Subcutaneous adipose tissue (tissue), 4 donors: Measurements from ENCODE around the gene MEMO1. TPM values are rescaled to one million over a fixed set of nuclear protein-coding genes. Genes with fewer than 3 reads are reported as not detected.

ENCODE experiments used
- total RNA-seq, 4 donors: library from RNA; depleted of rRNA; stranded (reverse); fragments of >200 nt; gene quantifications; one replicate each; pipeline ENCODE4 v1.1.0, GENCODE V29; 2016
- TF ChIP-seq, protein P1 (sequence below): fragments of 450-650 bp; IDR thresholded peaks from one replicate; pipeline ENCODE4 v1.5.1; 2016; ENCODE audit warnings: low read depth, mild to moderate bottlenecking, control low read depth, antibody characterized with exemption, moderate library complexity

MEMO1 gene
- total RNA-seq, 4 donors from 2014 or later, result 14.7 to 32.8 (median 25.4) TPM

DNA sequence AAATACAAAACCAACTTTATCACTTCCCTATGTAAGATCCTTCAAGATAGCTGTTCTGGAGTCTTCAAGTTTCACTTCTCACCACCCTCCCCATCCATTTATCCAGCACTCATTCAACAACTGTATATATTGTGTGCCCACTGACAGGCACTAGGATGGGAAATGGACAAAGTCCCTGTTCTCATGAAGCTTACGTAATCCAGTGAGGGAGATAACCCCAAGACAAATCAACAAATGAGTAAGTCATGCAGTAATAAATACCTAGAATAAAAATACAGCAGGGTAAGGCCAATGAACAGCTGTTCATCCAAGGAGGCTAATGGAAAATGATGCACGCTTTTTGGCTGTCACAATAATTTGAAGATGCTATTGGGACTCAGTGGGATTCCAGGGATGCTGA, 133.8 kb downstream of the MEMO1 start:
- TF ChIP-seq, protein P1, sequence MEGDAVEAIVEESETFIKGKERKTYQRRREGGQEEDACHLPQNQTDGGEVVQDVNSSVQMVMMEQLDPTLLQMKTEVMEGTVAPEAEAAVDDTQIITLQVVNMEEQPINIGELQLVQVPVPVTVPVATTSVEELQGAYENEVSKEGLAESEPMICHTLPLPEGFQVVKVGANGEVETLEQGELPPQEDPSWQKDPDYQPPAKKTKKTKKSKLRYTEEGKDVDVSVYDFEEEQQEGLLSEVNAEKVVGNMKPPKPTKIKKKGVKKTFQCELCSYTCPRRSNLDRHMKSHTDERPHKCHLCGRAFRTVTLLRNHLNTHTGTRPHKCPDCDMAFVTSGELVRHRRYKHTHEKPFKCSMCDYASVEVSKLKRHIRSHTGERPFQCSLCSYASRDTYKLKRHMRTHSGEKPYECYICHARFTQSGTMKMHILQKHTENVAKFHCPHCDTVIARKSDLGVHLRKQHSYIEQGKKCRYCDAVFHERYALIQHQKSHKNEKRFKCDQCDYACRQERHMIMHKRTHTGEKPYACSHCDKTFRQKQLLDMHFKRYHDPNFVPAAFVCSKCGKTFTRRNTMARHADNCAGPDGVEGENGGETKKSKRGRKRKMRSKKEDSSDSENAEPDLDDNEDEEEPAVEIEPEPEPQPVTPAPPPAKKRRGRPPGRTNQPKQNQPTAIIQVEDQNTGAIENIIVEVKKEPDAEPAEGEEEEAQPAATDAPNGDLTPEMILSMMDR, result no peak

DNA sequence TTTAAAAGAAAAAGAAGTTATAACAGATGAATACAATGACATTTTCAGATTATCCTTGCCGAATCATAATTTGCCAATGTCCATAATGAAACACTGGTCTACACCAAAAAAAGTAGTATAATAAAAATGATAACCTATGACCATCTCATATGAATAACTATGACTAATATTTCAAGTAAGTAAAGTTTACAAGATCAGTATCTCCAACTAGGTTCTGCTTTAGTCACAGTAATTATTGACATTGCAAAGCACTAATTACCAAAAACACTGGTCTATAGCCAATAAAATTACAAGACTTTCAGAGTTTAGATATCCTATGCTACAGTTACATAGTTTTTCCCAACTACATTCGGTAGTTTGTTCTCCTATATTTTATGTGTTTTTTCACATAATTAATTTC, 136.7 kb downstream of the MEMO1 start:
- TF ChIP-seq, protein P1, result no peak

DNA sequence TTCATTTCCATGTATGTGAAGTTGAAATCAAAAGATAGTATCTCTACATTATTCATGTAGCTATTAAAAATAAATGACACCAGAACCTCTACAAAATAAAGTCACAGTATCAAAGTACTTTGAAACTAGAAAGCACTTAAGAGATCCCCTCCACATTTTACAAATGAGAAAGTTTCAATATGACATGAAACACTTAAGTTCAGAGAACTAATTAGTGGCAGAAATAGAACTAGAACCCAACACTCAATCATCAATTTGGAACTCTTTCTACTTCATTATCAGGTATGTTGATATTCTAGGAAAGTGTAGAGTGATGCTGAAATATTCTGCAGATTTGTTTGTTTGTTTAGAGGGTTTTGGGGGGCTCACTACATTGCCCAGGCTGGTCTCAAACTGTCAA, 145.6 kb downstream of the MEMO1 start:
- TF ChIP-seq, protein P1, result no peak

DNA sequence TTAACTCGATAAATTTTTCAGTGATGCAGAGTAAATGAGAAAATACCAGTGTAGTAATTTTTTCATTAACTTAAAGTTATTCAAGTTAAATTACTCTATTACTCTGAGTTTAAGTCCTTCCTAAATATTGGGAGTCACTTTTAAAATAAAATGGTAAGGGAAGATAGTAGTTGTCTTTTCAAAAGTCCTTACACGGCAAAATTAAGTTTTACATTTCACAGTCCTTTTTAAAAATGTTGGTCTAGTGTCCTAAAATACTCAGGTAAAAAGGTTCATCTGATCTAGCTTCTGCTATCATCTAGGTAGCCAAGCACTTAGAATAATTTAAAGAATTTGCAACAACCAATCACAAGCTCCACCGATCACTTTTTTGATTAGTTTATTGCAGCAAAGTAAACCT, 146.9 kb downstream of the MEMO1 start:
- TF ChIP-seq, protein P1, result no peak

DNA sequence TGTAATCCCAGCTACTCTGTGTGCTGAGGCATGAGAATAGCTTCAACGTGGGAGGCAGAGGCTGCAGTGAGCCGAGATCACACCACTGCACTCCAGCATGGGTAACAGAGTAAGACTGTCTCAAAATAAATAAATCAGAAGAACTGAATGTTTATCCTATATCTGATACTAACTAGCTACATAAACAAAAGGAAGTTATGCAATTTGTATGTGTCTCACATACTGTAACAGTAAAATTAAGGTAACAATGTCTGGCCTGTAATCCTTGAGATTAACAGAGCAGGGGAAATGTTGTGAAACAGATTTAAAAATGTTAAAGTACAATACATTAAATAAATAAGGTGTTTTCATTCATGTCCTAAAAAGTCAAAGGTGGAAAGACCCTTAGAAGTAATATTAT, 150.8 kb downstream of the MEMO1 start:
- TF ChIP-seq, protein P1, result no peak

DNA sequence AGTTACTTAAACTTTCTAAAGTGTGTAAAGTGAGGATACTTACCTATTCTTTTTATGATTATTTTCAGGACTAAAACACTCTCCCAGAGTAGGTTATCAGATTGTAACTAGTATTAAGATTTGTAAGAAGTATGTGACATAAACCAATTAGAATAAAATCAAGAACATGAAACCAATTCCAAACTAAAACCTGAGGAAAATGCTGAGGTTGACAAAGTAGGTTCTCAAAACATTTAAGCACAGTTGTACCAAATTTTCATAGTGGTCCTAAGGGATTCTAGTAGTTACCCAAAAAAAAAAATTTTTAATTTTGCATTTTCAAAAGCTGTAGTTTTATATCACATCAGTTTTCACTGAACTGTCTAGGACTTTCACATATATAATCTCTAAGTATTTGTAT, 157.3 kb downstream of the MEMO1 start:
- TF ChIP-seq, protein P1, result no peak

DNA sequence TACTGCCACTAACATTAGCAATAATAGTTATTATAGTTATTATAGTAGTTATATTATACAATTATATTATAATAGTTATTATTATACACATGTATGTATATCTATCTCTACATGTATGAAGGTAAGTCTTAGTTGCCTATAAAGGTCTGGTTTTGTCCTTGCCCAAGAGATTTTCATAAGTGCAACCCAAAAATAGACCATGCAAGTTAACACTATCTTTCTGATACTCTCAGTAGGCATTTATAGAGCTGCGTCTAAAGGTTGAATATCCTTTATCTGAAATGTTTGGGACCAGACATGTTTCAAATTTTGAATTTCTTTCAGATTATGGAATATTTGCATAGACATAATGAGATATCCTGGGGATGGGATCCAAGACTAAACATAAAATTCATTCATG, 175.4 kb downstream of the MEMO1 start:
- TF ChIP-seq, protein P1, result no peak
